ENCODE results near the gene OR4E2.

Gene OR4E2

DNA sequence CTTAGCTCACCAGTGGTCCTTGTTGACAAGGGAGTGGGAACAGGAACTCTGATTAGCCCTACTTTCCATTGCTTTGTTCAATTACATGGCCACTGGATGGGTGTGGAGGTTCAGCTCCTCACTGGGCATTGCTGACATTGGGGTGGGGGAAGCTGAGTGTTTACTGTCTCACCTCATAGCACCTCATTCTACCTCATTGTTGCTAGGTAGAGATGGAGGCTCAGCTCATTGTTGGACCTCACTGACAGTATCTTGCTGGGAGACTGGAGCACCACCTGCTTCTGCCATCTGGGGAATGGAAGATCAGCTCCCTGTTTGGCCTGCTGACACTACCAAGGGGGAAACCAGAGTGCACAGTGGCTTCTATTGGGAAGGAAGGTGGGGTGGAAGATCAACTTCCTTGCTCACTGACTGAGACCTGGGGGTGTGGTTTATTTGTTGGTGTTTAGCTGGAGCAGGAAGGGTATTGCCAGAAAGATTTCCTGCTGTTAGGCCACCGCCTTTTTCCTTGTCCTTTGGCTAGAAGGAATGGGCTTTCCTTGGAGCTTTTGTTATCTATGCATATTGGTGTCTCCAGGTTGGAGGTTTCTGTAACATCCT lies 1.3 kb upstream of the OR4E2 start:
- Histone ChIP-seq H3K27ac (ENCODE audit: low read length) (no peak overlapping the region), H2AFZ (ENCODE audit: low read depth, low read length) (no peak overlapping the region), H4K20me1 (ENCODE audit: insufficient read depth, low read length) (no peaks in the 10 kb centered on the region), H3K4me3 (ENCODE audit: low read depth in 1 of 2, low read length in 2 of 2) (no peak overlapping the region), H3K9ac (ENCODE audit: low read depth, low read length) (no peak overlapping the region), H3K4me1 (ENCODE audit: insufficient read depth, low read length) (no peaks in the 10 kb centered on the region), H3K36me3 (ENCODE audit: insufficient read depth, low read length) (no peaks in the 10 kb centered on the region), H3K27me3 (ENCODE audit: insufficient read depth, low read length, poor library complexity) (peaks cover 5% of the 10 kb centered on the region), H3K9me3 (ENCODE audit: insufficient read depth, low read length, severe bottlenecking) (no peaks in the 10 kb centered on the region), H3K4me2 (ENCODE audit: insufficient read depth, low read length) (no peak overlapping the region), H3K79me2 (ENCODE audit: insufficient read depth, low read length) (no peaks in the 10 kb centered on the region)
- DNase-seq = no peak
- no peak for ATAC-seq (ENCODE audit: insufficient read depth, low read depth)
- TF ChIP-seq EZH2 (IDR thresholded peaks at IDR 0.05; ENCODE audit: borderline replicate concordance, low read depth, low read length, severe bottlenecking) (no peak), CTCF (IDR thresholded peaks at IDR 0.05; ENCODE audit: borderline replicate concordance, extremely low read depth, low read length, poor library complexity, severe bottlenecking) (no peak)

DNA sequence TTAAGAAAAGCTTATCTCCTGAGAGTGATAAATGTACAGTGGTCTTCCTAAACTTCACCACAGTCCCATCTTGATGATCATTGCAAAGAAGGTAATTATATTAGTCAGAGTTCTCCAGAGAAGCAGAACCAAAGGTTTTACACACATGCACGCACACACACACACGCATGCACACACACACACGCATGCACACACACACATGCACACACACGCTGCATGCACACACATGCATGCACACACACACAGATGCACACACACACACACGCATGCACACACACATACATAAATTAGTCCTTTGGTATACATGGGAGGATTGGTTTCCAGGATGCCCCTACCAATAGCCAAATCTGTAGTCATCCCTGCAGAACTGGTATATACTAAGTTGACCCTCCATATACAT lies 580 bp downstream of the OR4E2 start:
- no peak for ATAC-seq (ENCODE audit: insufficient read depth, low read depth)
- no peaks in the 10 kb centered on the region for H4K20me1 ChIP-seq (ENCODE audit: insufficient read depth, low read length)

GRCh38 chr14:21656980-21657379 lies 3.3 kb downstream of the OR4E2 start:
- Histone ChIP-seq H3K36me3 (ENCODE audit: insufficient read depth, low read length) (no peaks in the 10 kb centered on the region), H3K27ac (ENCODE audit: low read length) (no peak overlapping the region), H3K4me2 (ENCODE audit: insufficient read depth, low read length) (no peak overlapping the region), H3K9ac (ENCODE audit: low read depth, low read length) (no peak overlapping the region), H3K9me3 (ENCODE audit: insufficient read depth, low read length, severe bottlenecking) (no peaks in the 10 kb centered on the region), H2AFZ (ENCODE audit: low read depth, low read length) (no peak overlapping the region), H3K4me1 (ENCODE audit: insufficient read depth, low read length) (no peaks in the 10 kb centered on the region), H3K27me3 (ENCODE audit: insufficient read depth, low read length, poor library complexity) (peaks cover 7% of the 10 kb centered on the region), H3K4me3 (ENCODE audit: low read depth in 1 of 2, low read length in 2 of 2) (no peak overlapping the region), H4K20me1 (ENCODE audit: insufficient read depth, low read length) (no peaks in the 10 kb centered on the region), H3K79me2 (ENCODE audit: insufficient read depth, low read length) (no peaks in the 10 kb centered on the region)
- ATAC-seq (ENCODE audit: insufficient read depth, low read depth) = no peak
- no peak for DNase-seq
- TF ChIP-seq CTCF (IDR thresholded peaks at IDR 0.05; ENCODE audit: borderline replicate concordance, extremely low read depth, low read length, poor library complexity, severe bottlenecking) = no peak
- TF ChIP-seq EZH2 (IDR thresholded peaks at IDR 0.05; ENCODE audit: borderline replicate concordance, low read depth, low read length, severe bottlenecking) = no peak

More for the DNA sequence above, 580 bp downstream of the OR4E2 start:
- H3K9ac ChIP-seq (ENCODE audit: low read depth, low read length) = no peak overlapping the region
- H2AFZ ChIP-seq (ENCODE audit: low read depth, low read length) = no peak overlapping the region
- no peak overlapping the region for H3K4me2 ChIP-seq (ENCODE audit: insufficient read depth, low read length)
- no peak for DNase-seq
- H3K27ac ChIP-seq (ENCODE audit: low read length) = no peak overlapping the region
- H3K79me2 ChIP-seq (ENCODE audit: insufficient read depth, low read length) = no peaks in the 10 kb centered on the region
- no peaks in the 10 kb centered on the region for H3K36me3 ChIP-seq (ENCODE audit: insufficient read depth, low read length)
- H3K9me3 ChIP-seq (ENCODE audit: insufficient read depth, low read length, severe bottlenecking) = no peaks in the 10 kb centered on the region
- no peak overlapping the region for H3K4me3 ChIP-seq (ENCODE audit: low read depth in 1 of 2, low read length in 2 of 2)
- H3K4me1 ChIP-seq (ENCODE audit: insufficient read depth, low read length) = no peaks in the 10 kb centered on the region
- TF ChIP-seq CTCF (IDR thresholded peaks at IDR 0.05; ENCODE audit: borderline replicate concordance, extremely low read depth, low read length, poor library complexity, severe bottlenecking) = no peak
- no peak for TF ChIP-seq EZH2 (IDR thresholded peaks at IDR 0.05; ENCODE audit: borderline replicate concordance, low read depth, low read length, severe bottlenecking)
- H3K27me3 ChIP-seq (ENCODE audit: insufficient read depth, low read length, poor library complexity) = peaks cover 11% of the 10 kb centered on the region

Measured in DND-41 (cell line).